Spleen (tissue), 7 donors: ENCODE results near the gene CTNNBL1.

Experiments
- CTCF ChIP-seq, 11 experiments: fragments of 200-600 bp in 7 of 11; fragments of 450-650 bp in 4 of 11; sonication (generic) in 4 of 11; IDR thresholded peaks in 8 of 11; conservative IDR thresholded peaks in 3 of 11; 1 replicate in 7 of 11; 2 replicates in 4 of 11; pipeline versions ENCODE4 v1.4.0 to v1.8.0; 2016 to 2021; ENCODE audit warnings: antibody characterized with exemption in 11 of 11, inconsistent platforms in 4 of 11, mild to moderate bottlenecking in 1 of 11
- POLR2AphosphoS5 ChIP-seq, 3 donors: sonication (generic); formaldehyde crosslinking; IDR thresholded peaks; one replicate each; pipeline ENCODE4 v1.5.1; 2017; ENCODE audit warnings: antibody characterized with exemption in 3 of 3
- donor health status: DM: no; HTN: no; CAD: no; lungs with moderate emphysema.
- donor health status: DM: no; HTN: no; CAD: no.
- donor health status: DM: no; HTN: no; CAD: no.

- TF ChIP-seq CTCF (IDR thresholded peaks at IDR 0.05 in 8 of 11, conservative IDR thresholded peaks at IDR 0.05 in 3 of 11) = no peak
- no peak for TF ChIP-seq POLR2AphosphoS5 (IDR thresholded peaks at IDR 0.05)
Observed at GRCh38 chr20:37759761-37760209, 66.0 kb downstream of the CTNNBL1 start.
